Retina (tissue), 1 donor: ENCODE measurements around the gene FXYD4.
A peak's percentile ranks its signal among the peaks of the same experiment; 100 is the strongest.
"Not testable (repeated sequence)": the region's sequence is repeated elsewhere in the genome, so short reads cannot be mapped to it uniquely, and the experiment has no call there.

Experiments used
- DNase-seq: peaks from one replicate; pipeline ENCODE4 v3.0.0-alpha.2; 2016

The FXYD4 gene, protein sequence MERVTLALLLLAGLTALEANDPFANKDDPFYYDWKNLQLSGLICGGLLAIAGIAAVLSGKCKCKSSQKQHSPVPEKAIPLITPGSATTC

GRCh38 chr10:43371418-43371817 lies at the start of gene FXYD4:
FXYD4 (plus strand) TSS chr10:43371636; CDS start chr10:43373747, 2,111 bp downstream.
- DNase-seq, result no peak

DNA sequence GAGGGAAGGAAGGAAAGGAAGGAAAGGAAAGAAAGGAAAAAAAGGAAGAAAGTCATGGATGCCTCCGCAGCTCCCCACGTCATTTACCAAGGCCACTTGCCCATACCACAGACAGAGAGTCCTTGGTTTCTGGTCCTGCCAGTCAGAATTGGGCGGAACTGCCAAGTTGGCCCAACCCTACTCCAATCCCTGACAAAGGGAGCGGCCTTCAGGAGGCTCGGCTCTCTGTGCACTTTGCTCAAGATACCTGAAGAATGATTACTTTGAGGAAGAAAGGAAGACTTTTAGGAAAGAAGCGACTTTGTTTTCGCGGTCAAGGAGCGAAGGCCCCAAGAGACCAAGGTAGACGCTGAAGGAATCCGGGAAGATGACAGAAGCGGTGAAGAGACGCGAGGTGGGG lies 49.1 kb upstream of the FXYD4 start:
- DNase-seq, result no peak

GRCh38 chr10:43322769-43323168 lies 48.7 kb upstream of the FXYD4 start:
- DNase-seq, result peak; percentile 91

- DNase-seq, result no peak
These were observed 48.2 kb upstream of the FXYD4 start for GRCh38 chr10:43323245-43323644.

DNA sequence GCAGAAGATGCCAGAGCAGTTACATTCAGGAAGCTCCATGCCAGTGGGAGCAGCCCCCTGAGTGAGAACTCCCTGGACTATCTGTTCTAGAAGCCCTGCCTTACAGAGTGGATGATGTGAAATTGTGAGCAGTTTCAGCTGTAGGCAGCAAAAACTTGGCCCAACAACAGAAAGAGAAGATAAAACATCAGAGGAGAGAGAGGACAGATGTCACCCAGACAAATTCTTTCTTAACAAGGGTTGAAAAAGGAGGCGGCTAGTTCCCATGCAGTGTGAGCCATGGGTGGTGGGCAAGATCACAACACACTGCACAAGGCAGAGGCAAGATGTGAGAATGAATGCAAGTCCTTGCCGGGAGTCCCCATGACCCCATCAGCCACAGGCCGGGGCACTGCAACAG lies 46.6 kb upstream of the FXYD4 start:
- no peak for DNase-seq

- no peak for DNase-seq
These were observed 44.3 kb upstream of the FXYD4 start for GRCh38 chr10:43327171-43327570.

GRCh38 chr10:43327986-43328385 lies 43.5 kb upstream of the FXYD4 start:
- no peak for DNase-seq

GRCh38 chr10:43328810-43329209 lies 42.6 kb upstream of the FXYD4 start:
- not testable (repeated sequence) for DNase-seq

DNA sequence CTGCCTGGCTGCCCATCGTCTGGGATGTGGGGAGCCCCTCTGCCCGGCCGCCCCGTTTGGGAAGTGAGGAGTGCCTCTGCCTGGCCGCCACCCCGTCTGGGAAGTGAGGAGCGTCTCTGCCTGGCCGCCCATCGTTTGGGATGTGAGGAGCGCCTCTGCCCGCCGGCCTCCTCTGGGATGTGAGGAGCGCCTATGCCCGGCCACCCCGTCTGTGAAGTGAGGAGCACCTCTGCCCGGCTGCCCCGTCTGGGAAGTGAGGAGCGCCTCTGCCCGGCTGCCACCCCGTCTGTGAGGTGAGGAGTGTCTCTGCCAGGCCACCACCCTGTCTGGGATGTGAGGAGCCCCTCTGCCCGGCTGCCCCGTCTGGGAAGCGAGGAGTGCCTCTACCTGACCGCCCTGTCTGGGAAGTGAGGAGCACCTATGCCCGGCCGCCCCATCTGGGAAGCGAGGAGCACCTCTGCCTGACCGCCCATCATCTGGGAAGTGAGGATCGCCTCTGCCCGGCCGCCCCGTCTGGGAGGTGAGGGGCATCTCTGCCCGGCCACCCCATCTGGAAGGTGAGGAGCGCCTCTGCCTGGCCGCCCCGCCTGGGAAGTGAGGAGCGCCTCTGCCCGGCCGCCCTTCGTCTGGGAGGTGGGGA lies 42.1 kb upstream of the FXYD4 start:
- not testable (repeated sequence) for DNase-seq

DNA sequence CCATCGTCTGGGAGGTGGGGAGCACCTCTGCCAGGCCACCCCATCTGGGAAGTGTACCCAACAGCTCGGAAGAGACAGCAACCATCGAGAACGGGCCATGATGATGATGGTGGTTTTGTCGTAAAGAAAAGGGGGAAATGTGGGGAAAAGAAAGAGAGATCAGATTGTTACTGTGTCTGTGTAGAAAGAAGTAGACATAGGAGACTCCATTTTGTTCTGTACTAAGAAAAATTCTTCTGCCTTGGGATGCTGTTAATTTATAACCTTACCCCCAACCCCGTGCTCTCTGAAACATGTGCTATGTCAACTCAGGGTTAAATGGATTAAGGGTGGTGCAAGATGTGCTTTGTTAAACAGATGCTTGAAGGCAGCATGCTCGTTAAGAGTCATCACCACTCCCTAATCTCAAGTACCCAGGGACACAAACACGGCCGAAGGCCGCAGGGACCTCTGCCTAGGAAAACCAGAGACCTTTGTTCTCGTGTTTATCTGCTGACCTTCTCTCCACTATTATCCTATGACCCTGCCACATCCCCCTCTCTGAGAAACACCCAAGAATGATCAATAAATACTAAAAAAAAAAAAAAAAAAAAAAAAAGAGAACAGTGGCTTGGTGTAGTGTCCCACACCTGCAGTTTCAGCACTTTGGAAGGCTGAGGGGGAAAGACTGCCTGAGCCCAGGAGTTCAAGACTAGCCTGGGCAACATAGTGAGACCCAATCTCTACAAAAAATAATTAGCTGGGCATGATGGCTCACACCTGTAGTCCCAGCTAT lies 41.2 kb upstream of the FXYD4 start:
- not testable (repeated sequence) for DNase-seq

DNA sequence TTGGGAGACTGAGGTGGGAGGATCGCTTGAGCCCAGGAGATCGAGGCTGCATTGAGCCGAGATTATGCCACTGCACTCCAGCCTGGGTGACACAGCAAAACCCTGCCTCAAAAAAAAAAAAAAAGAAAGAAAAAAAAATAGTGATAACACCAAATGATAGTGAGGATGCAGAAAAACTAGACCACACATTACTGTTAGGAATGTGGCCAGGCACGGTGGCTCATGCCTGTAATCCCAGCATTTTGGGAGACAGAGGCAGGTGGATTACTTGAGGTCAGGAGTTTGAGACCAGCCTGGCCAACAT lies 40.7 kb upstream of the FXYD4 start:
- DNase-seq, result not testable (repeated sequence)

- DNase-seq, result no peak
These were observed 37.8 kb upstream of the FXYD4 start for GRCh38 chr10:43333653-43334052.

DNA sequence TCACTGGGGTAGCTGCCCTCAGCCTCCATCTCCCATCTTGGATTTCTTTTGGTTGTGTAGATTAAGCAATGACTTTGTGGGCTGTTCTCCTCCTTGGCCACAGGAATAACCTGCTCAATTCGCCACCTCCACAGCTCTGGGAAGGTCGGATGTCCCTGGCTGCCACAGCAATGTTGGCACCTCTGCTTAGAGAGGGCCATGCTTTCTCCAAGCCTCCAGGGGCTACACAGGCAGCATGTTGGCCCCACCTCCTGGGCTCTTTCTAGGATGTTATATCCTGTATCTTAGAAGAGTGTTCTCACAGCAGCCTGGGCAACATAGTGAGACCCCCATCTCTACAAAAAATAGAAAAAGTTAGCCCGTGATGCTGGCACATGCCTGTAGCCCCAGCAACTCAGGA lies 35.4 kb upstream of the FXYD4 start:
- no peak for DNase-seq

GRCh38 chr10:43336641-43337318 lies 34.7 kb upstream of the FXYD4 start:
- DNase-seq, result no peak

DNA sequence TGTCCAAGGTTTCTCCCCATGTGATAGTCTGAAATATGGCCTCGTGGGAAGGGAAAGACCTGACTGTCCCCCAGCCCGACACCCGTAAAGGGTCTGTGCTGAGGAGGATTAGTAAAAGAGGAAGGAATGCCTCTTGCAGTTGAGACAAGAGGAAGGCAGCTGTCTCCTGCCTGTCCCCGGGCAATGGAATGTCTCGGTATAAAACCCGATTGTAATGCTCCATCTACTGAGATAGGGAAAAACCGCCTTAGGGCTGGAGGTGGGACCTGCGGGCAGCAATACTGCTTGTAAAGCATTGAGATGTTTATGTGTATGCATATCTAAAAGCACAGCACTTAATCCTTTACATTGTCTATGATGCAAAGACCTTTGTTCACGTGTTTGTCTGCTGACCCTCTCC lies 33.9 kb upstream of the FXYD4 start:
- DNase-seq, result not testable (repeated sequence)

GRCh38 chr10:43338117-43338516 lies 33.3 kb upstream of the FXYD4 start:
- no peak for DNase-seq

GRCh38 chr10:43339136-43339535 lies 32.3 kb upstream of the FXYD4 start:
- no peak for DNase-seq

DNA sequence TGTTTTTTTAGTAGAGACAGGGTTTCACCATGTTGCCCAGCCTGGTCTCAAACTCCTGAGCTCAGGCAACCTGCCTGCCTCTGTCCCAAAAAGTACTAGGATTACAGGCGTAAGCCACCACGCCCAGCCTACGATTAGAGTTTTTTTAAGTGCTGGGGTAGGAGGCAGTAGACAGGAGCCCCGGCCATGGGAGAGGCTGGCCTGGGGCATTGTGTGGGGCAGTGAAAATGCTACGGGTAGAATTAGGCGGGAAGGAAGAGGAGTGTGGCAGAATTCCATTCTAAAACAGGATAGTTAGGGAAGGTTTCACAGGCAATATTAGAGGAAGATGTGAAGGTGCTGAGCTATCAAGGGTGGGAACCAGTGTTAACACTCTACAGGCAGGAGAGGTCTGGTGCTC lies 31.3 kb upstream of the FXYD4 start:
- no peak for DNase-seq

DNA sequence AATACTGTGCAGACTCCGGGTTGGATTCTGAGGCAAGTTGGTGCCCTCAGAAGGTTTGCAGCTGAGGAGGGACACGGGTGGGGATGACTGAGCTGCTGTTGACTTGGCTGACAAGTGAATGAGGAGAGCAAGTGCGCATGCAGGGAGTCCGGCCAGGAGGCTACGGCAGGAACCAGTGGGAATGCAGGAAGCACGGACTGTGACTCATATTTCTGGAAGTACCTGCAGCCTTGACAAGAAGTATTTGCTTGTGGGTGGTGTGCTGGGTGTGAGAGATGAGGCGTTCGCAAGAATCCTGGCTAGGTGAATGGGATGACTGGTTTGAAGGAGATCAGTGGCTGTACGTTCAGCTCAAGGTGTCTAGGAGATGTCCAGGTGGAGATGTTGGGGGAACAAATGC lies 30.8 kb upstream of the FXYD4 start:
- no peak for DNase-seq

DNA sequence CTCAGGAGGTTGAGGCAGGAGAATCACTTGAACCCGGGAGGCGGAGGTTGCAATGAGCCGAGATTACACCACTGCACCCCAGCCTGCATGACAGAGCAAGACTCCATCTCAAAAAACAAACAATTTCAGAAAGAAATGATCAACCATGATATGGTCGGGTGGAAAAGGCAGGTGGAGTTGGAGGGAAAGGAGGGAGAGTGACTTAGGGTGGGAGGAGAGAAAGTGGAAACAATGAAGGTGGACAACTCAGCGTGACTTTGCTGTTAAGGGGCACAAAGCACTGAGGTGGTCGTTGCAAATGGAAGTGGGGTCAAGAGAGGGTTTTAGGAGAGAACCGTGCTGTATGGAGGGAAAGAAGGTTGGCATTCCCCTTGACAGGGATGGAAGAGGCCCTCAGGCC lies 30.0 kb upstream of the FXYD4 start:
- no peak for DNase-seq

GRCh38 chr10:43342279-43343125 lies 28.9 kb upstream of the FXYD4 start:
- no peak for DNase-seq

DNA sequence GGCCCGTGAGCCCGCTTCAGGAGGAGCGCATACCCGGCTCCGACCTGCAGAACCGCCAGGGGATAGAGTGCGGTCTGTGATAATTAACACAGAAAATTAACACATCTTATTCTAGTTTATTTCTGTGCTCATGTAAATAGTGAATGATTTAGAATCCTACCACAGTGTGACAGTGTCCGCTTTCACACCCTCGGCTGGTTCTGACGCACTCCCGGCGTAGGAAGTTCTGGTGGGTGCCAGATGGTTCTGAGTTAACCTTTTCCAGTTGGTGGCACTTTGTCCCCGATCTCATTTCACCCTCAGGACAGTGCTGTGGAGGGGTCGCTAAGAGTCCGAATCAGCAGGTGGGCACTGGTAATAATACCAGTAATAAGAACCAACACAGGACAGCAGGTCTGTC lies 28.3 kb upstream of the FXYD4 start:
- no peak for DNase-seq

DNA sequence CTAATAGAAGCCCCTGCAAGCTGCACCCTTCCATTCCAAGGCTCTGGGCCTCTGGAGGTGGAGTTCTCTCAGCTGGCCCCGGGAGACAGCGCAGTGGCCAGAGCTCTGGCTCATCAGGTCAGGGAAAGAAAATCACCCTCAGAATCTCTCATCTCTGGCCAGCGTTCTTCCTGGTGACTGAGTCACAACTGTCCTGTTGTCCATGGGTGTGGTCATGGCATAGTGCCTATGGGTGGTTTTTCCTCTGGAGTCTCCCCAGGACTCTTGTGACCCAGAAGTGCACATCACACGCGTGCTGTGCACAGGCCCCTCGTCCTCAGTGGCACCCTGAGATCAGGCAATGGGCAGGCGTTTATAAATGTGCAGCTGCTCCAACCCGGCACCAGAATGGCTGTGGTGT lies 27.4 kb upstream of the FXYD4 start:
- DNase-seq, result no peak
